Body of pancreas (tissue), 4 donors: ENCODE results near the gene PAPOLA. TPM values are rescaled to one million over a fixed set of nuclear protein-coding genes. Genes with fewer than 3 reads are reported as not detected.

ENCODE experiments used
- ATAC-seq: fragments of 150-250 bp; one replicate; pipeline ENCODE4 v1.9.1; 2016
- DNase-seq, 4 donors: peaks; one replicate each; pipeline ENCODE4 v3.0.0-alpha.2; 2019
- H3K27ac ChIP-seq, 4 donors: fragments of 200-600 bp; sonication (generic); 1 replicate in 3 of 4; 2 replicates in 1 of 4; pipeline versions ENCODE4 v1.5.1 to v1.6.1; 2016 to 2019; ENCODE audit warnings: mild to moderate bottlenecking in 1 of 4, mixed read lengths in 1 of 4, moderate library complexity in 1 of 4
- H3K27me3 ChIP-seq, 2 donors: fragments of 200-600 bp; sonication (generic); one replicate each; pipeline ENCODE4 v1.6.0; 2016; ENCODE audit warnings: mild to moderate bottlenecking in 1 of 2
- H3K36me3 ChIP-seq, 2 donors: fragments of 200-600 bp; sonication (generic); replicated peaks in 1 of 2; 2 replicates each; pipeline ENCODE4 v1.5.1; 2016; ENCODE audit warnings: low read depth in 2 of 2; ENCODE audit not compliant: insufficient read depth in 1 of 2
- H3K4me1 ChIP-seq: fragments of 200-600 bp; sonication (generic); one replicate; pipeline ENCODE4 v1.6.0; 2016
- H3K4me3 ChIP-seq, 2 donors: fragments of 200-600 bp; sonication (generic); 1 replicate in 1 of 2; 2 replicates in 1 of 2; pipeline ENCODE4 v1.5.1; 2016 to 2019
- H3K9me3 ChIP-seq, 3 donors: fragments of 200-600 bp; sonication (generic); 1 replicate in 2 of 3; 2 replicates in 1 of 3; pipeline ENCODE4 v1.5.1; 2016
- POLR2A ChIP-seq, 3 donors: fragments of 450-650 bp; IDR thresholded peaks; one replicate each; pipeline ENCODE4 v1.6.1; 2016; ENCODE audit warnings: antibody characterized with exemption in 3 of 3, mild to moderate bottlenecking in 2 of 3
- WGBS, 2 donors: methylation state at CpG; one replicate each; pipeline ENCODE4 v1.1.5; 2017; 5-methylcytosine and 5-hydroxymethylcytosine counted together
- intact Hi-C: fragments of 100-400 bp; cut with DNase I; formaldehyde crosslinking; loops from one replicate; pipeline ENCODE4 v1.15.1; 2023
- total RNA-seq, 2 donors: library from RNA; depleted of rRNA; stranded (reverse); fragments of >200 nt; gene quantifications; one replicate each; pipeline ENCODE4 v1.1.0, GENCODE V29; 2016
- TF ChIP-seq, protein P1 (sequence below), 7 experiments: fragments of 450-650 bp in 4 of 7; fragments of 200-600 bp in 3 of 7; sonication (generic) in 3 of 7; IDR thresholded peaks; one replicate each; pipeline ENCODE4 v1.5.1; 2016 to 2019; ENCODE audit warnings: antibody characterized with exemption in 7 of 7

Gene PAPOLA
- total RNA-seq, 2 donors from 2014 or later, result 122 to 163 TPM

DNA sequence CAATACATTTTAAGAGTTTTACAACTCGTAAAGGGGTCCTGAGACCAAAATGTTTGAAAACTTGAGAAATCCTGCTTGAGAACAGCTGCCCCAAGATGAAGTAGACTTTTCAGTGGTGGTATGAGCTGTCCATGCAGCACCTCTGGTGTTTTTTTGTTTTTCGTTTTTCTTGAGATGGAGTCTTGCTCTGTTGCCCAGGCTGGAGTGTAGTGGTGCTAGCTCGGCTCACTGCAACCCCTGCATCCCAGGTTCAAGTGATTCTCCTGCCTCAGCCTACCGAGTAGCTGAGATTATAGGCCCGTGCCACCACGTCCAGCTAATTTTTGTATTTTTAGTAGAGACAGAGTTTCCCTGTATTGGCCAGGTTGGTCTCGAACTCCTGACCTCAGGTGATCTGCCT is 5.5 kb downstream of the PAPOLA start:
- ATAC-seq, result no peak
- intact Hi-C loops, result no loop called here
- TF ChIP-seq POLR2A (IDR thresholded peaks at IDR 0.05), result no peak
- TF ChIP-seq, protein P1, sequence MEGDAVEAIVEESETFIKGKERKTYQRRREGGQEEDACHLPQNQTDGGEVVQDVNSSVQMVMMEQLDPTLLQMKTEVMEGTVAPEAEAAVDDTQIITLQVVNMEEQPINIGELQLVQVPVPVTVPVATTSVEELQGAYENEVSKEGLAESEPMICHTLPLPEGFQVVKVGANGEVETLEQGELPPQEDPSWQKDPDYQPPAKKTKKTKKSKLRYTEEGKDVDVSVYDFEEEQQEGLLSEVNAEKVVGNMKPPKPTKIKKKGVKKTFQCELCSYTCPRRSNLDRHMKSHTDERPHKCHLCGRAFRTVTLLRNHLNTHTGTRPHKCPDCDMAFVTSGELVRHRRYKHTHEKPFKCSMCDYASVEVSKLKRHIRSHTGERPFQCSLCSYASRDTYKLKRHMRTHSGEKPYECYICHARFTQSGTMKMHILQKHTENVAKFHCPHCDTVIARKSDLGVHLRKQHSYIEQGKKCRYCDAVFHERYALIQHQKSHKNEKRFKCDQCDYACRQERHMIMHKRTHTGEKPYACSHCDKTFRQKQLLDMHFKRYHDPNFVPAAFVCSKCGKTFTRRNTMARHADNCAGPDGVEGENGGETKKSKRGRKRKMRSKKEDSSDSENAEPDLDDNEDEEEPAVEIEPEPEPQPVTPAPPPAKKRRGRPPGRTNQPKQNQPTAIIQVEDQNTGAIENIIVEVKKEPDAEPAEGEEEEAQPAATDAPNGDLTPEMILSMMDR (IDR thresholded peaks at IDR 0.05), result no peak
- 88 to 89% methylated on average over 7 of the region's 7 CpGs for WGBS, 2 donors
- Histone ChIP-seq H3K27ac (no peak overlapping the region), H3K27me3 (no peaks in the 10 kb centered on the region), H3K36me3 (no peaks in the 10 kb centered on the region), H3K4me1 (peaks cover 81% of the 10 kb centered on the region), H3K4me3 (no peak overlapping the region), H3K9me3 (no peaks in the 10 kb centered on the region)
- no peak for DNase-seq

DNA sequence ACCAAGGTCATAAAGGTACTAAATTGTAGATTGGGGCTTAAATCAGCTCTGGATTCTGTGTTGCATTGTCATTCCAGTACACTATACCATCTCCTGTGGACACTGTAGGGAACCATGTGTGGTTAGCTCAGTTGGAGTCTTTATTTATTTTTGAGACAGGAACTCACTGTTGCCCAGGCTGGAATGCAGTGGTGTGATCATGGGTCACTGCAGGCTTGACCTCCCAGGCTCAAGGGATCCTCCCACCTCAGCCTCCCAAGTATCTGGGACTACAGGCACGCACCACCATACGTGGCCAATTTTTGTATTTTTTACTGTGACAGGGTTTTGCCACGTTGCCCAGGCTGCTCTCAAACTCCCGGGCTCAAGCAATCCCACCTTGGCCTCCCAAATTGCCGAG is 6.7 kb downstream of the PAPOLA start:
- H3K9me3 ChIP-seq, result no peaks in the 10 kb centered on the region
- H3K27ac ChIP-seq, result peak overlapping the region in 1 of 4 donors; percentile 1
- no peak overlapping the region for H3K4me3 ChIP-seq
- H3K27me3 ChIP-seq, result no peaks in the 10 kb centered on the region
- ATAC-seq (no peak), DNase-seq (no peak)
- H3K36me3 ChIP-seq, result no peaks in the 10 kb centered on the region
- peaks cover 90% of the 10 kb centered on the region for H3K4me1 ChIP-seq
- intact Hi-C loops, result no loop called here
- TF ChIP-seq POLR2A (IDR thresholded peaks at IDR 0.05), result no peak
- TF ChIP-seq, protein P1 (IDR thresholded peaks at IDR 0.05), result no peak
- WGBS, 2 donors, result 77 to 90% methylated on average over 5 of the region's 5 CpGs

DNA sequence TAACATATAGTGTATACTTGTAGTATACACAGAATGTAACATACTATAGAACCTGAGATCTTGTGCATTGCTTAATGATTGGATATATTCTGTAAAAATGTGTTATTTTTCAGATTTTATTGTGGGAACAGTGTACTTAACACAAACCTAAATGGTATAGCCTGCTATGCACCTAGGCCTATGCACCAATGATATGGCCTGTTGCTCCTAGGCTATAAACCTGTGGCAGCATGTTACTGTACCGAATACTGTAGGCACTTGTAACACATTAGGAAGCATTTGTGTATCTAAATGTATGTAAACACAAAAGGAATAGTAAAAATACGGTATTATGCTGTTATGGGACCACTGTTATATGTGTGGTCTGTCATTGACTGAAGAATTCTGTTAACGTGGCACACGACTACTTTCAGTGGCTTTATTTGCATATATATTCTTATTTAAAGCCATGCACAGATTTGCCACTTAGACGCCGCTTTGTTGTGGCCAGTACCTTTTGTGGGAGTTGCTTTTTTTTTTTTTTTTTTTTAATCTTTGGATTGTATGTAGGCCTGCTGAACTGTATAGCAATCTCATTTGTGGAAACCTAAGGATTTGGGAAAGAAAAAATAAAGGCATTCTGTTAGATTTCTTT is 7.4 kb downstream of the PAPOLA start:
- peaks cover 90% of the 10 kb centered on the region for H3K4me1 ChIP-seq
- intact Hi-C loops, result no loop called here
- ATAC-seq, result no peak

DNA sequence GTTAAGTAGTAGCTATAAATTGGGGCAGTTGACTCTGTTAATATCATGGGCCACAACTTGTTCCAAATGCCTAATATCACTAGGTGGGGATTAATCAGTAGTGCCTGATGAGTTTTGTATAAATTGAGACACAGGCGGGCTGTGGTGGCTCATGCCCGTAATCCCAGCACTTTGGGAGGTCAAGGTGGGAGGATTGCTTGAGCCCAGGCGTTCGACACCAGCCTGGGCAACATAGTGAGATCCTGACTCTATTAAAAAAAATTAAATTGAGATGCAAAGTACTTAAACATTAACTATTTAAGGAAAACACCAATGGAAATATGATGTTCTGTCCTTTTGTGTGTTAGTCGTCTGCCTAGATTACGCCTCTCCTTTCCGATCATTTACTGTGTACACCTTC is 9.0 kb downstream of the PAPOLA start:
- intact Hi-C loops, result no loop called here

More for the DNA sequence above, 7.4 kb downstream of the PAPOLA start:
- DNase-seq, result no peak
- TF ChIP-seq POLR2A (IDR thresholded peaks at IDR 0.05), result no peak
- TF ChIP-seq, protein P1 (IDR thresholded peaks at IDR 0.05), result no peak
- H3K9me3 ChIP-seq, result no peaks in the 10 kb centered on the region
- H3K27ac ChIP-seq, result no peak overlapping the region
- no peak overlapping the region for H3K4me3 ChIP-seq
- no peaks in the 10 kb centered on the region for H3K36me3 ChIP-seq
- 67 to 81% methylated on average over 6 of the region's 6 CpGs for WGBS, 2 donors
- H3K27me3 ChIP-seq, result no peaks in the 10 kb centered on the region

More for the DNA sequence above, 9.0 kb downstream of the PAPOLA start:
- ATAC-seq, result no peak
- peaks cover 90% of the 10 kb centered on the region for H3K4me1 ChIP-seq
- DNase-seq, result no peak
- no peaks in the 10 kb centered on the region for H3K27me3 ChIP-seq
- WGBS, 2 donors, result 49 to 62% methylated on average over 7 of the region's 7 CpGs
- TF ChIP-seq POLR2A (IDR thresholded peaks at IDR 0.05), result no peak
- TF ChIP-seq, protein P1 (IDR thresholded peaks at IDR 0.05), result no peak
- no peak overlapping the region for H3K4me3 ChIP-seq
- H3K9me3 ChIP-seq, result no peaks in the 10 kb centered on the region
- H3K36me3 ChIP-seq, result no peaks in the 10 kb centered on the region
- H3K27ac ChIP-seq, result peak overlapping the region in 1 of 4 donors; percentile 36
